ENCODE data around the gene ASTN2.

ASTN2 gene

DNA sequence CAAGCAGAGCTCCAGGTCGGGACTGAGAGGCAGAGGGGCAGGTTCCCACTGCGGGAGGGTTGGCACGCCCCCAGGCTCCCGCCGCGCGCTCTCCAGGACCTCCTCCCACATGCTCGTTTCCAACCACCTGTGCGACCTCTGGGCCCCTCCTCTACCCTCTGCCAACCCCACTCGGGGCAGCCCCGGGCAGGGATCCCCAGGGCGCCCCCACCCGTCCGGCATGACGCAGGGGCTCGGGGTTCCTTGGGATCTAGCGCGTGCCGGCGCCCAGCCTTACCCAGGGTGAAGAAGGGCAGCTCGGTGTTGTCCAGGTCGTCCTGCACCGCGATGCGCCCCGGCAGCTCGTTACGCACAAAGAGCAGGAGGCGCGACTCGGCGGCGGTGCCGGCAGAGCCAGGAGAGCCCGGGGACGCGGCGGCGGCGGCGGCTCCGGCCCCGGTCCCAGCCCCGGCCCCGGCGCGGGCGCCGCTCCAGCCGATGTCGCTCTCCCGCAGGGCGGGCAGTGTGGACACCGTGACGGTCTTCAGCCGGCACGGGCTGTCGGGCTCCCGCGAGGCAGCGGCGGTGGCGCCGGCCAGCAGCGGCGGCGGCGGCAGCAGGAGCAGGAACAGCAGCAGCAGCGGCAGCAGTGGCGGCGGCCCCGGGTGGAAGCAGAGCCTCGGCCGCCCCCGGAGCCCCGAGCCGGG is 494 bp downstream of the ASTN2 start:
- no peak for DNase-seq

DNA sequence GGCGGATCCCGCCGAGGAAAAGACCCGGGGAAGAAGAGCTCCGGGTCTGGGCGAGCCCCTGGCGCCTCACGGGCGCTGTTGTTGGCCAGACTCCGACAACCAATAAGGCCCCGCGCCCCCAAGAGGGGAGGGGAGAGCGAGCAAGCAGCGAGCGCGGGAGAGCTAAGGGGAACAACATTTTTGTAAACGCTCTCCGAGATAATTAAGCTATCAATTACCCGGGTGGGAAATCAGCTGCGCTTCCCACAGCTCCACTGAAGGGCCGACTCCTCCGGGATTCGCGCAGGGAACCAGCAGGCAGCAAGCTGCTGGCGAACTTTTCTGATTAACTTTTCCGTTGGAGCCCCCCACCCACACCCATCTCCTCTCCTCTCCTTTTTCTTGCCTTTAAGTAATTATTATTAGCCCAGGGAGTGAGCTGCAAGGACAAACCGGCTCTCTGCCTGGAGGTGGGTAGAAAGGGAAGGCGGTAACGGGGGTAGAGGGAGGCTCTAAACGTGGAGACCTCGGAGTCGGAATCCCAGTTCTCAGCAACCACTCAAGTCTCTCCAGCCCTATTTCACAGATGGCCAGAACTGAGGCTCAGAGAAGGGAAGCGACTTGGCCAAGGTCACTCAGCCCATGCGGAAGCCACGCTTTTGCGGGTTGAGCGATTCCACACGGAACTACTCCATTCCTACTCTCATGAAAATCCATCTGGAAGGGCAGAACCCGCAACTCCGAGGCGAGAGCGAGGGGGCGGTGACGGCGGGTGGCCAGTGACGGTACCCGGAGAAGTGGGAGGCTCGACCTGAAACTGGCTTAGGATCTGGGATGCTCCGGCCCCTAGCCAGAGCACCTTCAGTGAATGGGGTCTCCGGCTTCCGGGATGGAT is 1.3 kb downstream of the ASTN2 start:
- no peak for DNase-seq

DNA sequence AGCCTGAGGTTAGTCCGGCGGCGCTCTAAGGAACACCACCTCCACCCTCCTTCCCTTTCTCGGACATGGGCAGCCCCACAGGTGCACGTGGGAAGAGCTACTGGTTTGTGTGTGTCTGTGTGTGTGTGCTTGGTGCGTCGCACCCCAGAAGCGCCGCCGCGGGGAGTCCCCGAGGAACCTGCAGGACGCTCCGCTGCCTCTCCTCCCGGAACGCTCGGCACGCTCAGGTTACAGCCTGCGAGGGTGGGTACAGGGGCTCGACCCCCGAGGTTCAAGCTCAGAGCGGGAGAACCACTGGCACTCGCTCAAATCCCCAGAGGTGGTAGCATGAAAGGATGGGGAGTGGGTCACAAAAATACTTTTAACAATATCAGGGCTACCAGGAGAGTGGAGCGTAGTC is 2.0 kb downstream of the ASTN2 start:
- DNase-seq = no peak

DNA sequence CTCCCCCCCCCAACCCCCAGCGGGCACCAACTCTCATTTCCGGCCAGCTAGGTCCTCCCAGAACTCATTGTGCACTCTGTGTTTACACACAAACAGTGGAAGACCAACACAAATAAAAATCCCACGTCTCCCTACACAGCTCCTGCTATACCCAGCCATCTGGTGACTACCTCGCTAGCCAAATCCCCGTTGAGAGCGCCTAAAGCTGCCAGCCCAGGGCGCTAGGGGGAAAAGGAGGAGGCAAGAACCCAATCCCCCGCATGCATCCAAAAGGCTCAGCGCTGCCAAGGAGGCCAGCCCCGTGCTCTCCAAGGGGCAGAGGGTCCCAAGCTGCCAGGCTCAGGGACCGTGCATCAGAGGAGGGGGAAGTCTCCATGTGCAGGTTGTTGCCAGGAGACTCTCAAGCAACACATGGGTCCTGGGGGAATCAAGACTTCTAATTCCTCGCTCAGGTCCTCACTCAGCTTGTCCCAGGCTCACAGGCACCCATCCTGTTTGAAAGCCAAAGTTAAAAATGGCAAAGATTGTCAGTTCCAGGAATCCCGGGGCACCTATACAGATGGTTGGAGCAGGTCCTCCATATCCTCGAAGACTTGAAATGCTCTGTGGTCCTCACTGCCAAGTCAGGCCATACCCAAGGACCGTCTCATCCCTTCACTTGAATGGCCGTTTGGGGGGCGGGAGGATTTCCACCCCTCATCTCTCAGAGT is 2.7 kb downstream of the ASTN2 start:
- no peak for DNase-seq

DNA sequence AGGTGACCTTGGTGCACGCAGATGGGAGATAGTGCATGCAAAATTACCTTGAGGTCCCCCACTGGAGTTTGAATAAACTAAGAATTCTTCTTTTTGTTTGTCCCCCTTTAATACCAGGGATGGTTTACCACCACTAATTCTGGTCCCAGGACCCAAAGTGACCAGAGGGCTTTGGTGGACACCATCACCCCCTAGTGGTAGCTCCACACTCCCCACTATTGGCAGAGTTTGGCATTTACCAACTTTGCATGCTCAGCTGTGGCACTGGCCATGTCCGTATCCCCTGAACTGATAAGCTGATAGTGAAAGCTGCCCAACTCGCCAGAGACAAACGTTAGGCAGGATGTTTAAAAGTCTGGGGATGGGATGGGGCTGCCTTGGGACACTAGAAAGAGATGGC is 3.3 kb downstream of the ASTN2 start:
- DNase-seq = no peak

DNA sequence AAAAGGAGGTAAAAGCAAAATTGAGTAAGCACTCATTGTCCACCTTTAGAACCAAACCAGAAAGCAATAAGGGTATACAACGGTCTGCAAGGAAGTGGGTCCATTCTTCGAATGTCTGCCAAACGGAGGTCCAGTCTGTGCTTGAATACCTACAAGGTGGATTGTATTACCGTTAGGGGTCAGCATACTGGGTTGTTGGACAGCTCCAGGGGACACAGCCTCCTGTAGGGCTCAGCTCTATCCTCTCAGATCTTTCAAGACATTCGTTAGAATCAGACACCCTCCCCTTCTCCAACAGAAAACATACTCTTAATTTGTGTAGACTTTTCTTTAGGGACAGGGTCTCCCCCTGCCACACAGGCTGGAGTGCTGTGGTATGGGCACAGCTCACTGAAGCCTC is 5.5 kb downstream of the ASTN2 start:
- DNase-seq = no peak

DNA sequence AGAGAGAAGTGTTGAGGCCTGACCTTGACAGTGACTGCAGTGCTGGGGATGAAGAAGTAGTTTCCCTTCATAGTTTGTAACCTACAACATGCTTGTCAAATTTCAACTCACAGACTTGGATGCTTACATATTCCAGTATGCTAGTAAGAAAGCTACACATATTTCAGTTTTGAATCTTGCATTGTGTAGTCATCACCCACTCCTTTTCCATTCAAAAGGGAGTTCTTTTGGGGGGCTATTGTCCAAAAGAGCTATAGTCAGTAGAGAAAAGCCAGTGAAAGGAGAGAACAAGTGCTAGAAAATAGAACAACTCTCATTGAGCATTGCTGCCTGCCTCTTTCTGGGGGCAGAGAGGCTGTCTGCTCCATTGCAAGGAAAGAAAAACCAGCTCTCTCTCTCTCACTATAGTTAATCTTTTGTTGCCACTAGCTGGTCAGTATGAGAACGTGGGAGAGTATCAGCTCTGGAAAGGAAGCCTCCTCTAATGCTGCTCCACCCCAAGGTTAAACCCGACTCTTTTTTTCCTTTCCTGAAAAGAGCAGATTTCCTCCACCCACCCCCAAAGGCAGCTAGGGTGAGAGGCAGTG is 7.3 kb downstream of the ASTN2 start:
- no peak for DNase-seq

DNA sequence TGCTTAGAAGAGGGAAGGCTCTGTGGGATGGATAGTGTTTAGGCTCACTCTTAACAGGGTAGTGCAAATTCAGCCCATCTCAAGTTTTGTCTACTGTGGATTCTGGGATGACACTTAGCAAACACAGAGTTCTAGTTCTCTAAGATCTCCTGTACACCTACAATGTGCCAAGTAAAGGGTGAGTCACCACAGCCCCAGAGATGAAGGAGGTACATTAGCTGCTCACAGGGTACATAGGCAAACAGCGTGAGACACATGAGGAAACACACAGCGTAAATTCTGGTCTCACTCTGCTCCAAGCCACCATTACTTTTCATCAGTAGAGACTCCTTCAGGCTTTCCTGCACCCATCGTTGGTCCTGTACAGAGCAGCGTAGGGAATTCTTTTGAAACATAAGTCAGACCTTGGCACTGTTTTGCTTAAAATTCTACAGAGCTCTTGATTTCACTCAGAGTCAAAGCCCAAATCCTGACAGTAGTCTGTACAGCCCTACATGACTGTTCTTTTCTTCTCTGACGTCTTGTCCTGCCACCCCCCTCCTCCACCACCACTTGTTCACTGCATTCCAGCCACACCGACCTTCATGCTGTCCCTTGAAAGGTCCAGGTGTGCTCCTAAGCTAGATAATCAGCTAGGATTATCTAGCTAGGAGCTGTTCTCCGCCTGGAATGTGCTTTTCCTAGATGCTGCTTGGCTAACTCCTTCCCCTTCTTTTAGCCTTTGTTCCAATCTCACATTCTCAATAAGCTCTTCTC is 8.7 kb downstream of the ASTN2 start:
- no peak for DNase-seq

DNA sequence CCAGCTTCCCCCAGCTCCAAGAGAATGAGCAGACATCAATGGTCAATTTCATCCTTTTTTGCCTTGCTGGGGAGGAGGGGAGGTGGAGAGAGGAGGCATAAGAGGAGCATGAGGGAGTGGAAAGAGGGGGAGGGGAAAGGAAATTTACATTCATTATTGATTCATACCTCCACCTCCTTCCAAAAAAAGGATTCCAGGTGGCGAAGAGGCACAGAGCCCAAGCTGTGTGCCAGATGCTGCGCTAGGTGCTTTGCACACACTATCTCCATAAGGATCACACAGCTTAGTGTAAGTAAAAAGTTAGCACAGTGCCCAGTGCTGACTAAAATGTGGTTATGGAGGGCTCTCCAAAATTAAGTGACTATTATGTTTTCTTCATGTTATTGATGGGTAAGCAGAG is 11.0 kb downstream of the ASTN2 start:
- DNase-seq = no peak

DNA sequence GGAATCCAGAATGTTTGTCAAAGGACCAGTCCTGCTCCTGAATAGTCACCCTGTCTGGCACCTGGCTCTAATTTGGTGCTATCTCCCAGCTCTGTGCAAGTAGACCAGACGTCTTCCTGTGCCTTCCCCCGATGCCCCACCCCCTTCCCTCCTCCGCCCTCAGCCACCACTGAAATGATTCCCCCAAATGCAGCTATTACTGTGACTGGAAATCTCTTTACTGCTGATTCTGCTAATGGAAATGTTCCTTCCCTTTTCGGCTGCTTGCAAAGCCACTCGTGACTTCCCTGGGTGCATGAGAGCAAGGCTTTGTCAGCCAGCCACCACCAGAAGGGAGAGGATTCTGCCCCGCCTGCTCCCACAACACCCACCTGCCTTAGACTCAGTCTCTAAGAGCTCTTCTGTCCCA is 11.4 kb downstream of the ASTN2 start:
- DNase-seq = no peak

DNA sequence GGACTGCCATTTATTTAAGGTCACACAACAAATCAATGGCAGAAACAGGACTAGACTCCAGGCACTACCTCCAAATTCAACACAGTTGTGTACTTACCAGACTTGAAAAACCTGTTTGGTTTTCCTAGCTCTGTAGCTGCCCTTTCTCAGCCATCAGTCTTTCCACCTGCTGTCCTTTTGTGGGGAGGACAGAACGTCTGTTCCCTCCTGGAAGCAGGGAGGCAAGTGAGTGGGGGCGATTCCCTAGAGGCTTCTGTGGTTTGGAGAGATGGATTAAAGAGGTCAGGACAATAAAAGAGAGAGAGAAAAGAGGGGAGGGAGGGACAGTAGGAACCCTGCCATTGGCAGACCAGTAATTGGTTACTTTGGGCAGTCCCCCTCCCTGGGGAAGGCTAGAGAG is 14.7 kb downstream of the ASTN2 start:
- no peak for DNase-seq

DNA sequence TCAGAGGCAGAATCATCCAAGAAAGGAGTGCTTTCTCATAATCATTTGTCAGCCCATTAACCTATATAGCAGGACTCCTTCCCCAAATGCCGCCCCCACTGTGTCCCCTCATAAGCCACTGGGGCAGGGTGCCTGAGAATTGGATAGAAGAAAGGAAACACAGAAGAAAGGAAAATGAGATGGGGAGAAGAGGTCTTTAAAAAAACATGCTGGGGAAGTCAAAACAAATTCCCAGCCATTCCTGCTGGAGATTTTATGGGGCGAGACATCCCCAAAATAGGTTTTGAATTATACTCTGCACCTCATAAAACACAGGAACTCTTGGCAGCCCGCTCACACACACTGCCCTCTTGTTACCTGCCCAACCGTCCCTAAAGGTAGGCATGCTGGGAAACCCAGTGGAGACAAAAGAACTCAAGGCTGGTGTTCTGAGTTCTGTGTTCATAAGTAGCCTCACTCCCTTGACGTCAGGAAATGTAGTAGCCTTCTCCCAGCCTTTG is 19.7 kb downstream of the ASTN2 start:
- DNase-seq = no peak

DNA sequence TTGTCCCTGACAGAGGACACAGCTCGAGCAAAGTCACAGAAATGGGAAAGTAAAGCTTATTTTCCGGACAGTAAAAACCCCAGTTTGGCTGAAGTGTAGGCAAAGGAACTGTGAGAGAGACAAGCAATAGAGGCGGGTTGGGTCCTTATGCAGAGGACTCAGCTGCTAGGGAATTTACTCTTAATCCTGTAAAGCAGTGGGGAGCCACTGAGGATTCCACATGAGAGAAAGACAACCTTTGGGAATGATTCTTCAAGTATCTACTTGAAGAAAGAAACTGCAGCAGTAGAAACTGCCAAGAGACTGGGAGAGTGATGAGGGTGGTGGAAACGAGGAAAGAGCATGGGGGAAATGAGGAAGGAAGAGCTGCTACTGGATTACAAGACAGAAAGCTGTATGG is 20.2 kb downstream of the ASTN2 start:
- no peak for DNase-seq

DNA sequence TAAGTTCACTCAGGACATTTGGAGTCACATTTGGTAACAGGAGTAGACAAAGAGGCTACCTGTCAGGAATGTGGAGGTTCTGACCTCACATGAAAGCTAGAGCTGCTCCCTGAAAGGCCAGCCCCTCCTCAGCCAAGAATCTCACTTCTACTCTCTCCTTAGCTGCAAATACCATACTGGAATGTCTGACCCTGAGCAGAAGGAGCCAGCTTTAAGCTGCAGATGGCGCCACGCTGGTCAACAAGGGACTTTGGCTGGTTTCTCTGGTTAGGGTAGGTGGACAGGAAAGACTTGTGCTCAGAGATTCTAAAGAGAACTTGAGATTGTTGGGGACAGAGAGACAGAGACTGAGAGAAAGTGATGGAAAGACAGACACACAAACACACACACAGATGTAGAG is 21.9 kb downstream of the ASTN2 start:
- no peak for DNase-seq

DNA sequence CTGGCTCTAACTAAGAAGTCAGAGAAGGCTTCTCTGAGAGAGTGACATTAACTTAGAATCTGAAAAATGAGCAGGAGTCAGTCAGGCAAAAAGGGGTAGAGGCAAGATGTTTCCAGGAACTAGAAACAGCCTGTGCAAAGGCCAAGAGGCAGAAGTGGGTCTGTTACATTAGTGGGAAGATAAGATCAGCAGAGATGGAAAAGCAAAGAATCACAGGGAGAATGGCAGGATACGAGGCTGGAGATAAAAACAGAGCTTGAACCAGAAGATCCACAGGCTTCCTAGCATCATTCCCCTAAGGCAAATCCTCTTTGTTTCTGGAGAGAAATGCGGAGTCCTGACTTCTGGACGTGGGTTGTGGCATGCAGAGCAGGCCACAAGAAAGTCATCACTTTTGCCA is 27.4 kb downstream of the ASTN2 start:
- DNase-seq = no peak

DNA sequence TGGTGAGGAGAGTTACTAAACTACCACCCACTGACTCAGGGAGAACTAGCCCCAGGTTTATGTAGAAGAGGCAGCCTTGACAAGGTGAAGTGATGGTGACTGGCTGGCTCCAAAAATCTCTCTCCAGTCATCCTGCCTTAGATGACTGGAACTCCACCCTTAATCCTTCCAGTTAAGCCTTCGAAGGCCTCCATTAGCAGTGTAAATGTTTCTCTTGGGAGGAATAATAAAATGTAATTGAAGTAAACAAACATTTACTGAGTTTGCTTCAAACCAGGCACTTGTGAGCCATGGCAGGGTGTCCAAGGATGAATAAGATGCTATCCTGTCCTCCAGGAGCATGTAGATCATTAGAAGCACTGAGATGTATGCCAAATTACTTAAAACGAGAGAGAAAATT is 35.5 kb downstream of the ASTN2 start:
- DNase-seq = no peak

DNA sequence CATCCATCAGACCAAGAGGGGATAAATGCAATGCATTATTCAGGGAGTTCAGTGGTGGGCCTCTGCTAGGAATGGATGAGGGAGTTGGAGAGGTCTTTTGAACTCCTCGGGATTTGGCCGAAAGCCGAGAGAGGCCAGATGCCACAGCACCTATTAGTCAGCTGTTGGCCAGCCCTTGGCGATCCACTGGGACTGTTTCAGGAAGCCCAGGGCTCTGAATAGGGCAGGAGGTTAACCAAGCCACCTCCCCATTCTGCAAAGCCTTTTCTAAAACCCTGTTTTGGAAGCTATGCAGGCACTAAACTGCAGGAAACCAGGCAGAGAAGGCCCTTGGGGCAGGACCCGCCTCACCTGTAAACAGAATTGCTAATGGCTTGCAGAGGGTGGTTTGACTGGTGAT is 37.8 kb downstream of the ASTN2 start:
- DNase-seq = no peak

DNA sequence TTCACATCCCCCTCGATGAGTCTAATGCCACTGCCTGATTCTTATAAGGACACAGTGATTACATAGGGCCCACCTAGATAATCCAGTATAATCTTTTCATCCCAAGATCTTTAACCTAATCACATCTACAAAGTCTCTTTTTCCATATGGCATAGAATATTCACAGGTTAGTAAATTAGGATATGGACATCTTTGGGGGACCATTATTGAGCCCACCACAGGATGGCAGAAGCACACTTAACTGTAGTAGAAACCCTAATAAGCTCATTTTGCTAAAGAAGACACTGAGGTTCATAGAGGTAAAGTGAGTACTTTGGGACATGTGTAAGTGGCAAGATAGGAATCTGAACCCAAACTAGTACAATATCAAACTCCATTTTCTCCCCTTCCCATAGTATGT is 38.9 kb downstream of the ASTN2 start:
- DNase-seq = no peak

DNA sequence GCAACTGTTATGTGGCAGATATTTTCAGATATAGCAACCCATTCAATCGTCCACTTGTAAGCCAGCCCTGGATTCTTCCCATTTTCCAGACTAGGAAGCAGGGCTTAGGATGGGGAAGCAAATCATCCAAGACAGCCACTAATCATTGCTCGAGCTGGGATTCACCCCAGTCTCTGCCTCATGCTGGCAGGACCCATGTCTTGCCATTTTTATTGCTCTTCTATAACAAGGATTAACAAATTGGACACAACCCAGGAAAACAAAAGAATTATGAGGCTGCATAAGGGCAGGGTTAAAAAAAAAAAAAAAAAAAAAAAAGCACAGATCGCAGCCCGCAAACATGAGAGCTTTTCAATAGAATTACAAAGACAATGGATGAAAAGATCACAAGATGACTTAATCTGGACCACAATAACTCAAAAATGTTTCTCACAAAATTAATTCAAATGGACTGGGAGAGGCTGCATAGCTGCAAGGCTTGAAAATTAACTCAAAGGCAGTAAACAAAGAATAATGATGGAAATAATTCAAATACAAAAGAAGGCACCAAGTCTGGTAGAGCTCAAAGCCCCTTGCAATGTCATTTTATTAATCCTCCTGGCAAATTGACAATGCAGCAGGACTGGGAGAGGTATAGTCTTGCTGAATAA is 40.7 kb downstream of the ASTN2 start:
- no peak for DNase-seq

DNA sequence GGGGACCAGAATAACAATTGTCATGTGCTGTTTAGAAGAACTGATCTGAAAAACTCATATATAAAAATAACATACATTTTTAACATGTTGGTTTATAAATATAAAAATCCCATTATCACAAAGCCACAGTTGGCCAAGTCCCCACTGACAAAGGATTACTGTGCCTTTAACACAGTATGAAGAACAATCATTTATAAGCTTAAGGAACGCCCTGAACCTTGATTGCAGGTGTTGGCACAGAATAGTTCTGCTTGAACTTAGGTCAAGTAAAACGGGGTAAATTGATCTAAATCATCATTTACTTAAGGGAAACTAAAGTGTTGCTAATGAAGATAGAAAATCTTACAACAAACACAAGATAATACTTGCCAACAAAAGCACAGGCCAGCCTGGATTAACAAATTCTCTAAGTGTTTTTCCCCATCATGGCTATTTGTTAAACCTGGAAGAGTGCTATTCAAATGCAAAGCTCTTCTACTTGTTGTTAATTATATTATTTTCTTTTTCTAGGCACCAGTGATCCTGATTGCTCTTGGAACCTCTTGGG is 46.1 kb downstream of the ASTN2 start:
- DNase-seq = no peak

DNA sequence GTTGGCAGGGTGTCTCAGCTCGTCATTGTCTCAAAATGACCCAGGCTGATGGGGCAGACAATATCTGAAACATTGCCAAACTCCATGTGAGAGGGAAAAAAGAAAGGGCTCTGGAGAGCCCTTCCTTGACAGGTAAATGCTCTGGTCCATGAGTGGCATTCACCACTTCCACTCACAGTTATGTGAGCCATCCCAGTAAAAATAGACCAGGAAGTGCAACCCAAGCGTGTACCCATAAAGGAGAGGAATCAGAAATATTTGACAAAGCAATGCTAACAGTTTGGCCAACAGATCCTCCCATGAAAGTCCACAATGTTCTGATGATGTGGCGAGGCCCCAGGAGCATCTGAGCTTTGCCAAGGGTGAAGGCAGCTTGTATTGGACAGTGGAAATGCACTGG is 49.4 kb downstream of the ASTN2 start:
- no peak for DNase-seq

DNA sequence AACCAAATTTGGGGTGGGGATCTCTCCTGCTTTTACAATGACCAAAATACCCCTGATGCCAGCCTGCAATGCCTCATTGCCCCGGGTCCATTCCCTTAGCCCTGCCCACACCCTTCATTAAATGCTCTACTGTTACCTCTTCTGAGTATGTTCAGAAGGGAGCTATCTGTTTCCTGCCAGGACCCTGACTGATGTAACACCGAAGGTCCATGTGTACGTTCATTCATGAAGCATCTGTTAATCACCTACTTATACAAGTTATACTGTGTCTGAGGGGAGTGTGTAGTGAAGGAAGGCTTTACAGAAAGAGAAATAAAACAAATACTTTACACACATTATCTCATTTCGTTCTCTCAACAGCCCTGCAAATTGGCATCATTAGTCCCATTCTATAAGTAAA is 51.9 kb downstream of the ASTN2 start:
- DNase-seq = no peak
